ENCODE measurements around the gene CIAO3.

DNA sequence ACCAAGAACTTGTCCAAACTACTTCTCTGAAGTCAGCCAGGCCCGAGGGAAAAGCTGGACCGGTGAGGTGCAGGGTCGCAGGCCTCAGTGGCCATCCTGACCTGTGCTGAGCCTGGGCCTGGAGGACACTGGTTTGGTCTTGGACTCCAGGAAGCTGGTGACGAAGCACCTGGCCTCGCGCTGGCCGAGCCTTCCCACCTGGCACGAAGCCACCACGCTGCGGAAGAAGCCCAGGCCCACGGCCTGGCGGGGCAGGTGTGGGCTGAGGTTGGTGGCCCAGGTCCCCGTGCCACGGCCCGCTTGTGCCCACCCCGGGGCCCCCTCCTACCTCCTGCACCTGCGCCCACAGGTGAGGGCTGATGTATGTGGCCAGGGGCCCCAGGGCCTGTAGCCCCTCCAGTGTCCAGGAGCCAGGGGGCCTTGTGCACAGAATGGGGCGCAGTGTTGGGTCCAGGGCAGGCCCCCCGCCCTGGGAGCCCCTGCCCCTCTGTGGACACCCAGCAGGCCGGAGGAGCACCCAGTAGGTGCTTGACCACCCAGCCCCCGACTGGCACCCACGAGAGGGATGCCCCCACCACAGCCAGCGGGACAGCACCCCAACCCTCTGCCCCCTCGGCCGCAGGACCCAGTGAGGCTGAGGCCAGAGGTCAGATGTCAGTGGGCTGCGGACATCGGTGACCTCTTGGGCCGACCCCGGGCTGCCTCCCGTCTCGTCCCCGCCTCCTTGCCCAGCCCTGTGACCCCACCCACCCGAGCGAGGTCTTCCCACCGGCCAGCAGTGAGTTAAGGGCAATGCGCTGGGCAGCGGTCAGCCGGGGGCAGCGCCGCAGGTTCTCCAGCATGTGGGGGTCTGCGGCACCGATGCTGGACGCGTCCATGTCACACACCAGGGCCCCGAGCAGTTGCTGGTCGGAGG, 33.5 kb upstream of the CIAO3 start:
- no peak for TF ChIP-seq POLR2A (IDR thresholded peaks at IDR 0.05; ENCODE audit: low read length)
- TF ChIP-seq GATA1 (IDR thresholded peaks at IDR 0.05; ENCODE audit: low read depth, low read length): no peak
